Measurements from ENCODE around the gene SELENOO. TPM values are rescaled to one million over a fixed set of nuclear protein-coding genes. Genes with fewer than 3 reads are reported as not detected.

SELENOO gene
- total RNA-seq, 1 donor, result 20.7 TPM

DNA sequence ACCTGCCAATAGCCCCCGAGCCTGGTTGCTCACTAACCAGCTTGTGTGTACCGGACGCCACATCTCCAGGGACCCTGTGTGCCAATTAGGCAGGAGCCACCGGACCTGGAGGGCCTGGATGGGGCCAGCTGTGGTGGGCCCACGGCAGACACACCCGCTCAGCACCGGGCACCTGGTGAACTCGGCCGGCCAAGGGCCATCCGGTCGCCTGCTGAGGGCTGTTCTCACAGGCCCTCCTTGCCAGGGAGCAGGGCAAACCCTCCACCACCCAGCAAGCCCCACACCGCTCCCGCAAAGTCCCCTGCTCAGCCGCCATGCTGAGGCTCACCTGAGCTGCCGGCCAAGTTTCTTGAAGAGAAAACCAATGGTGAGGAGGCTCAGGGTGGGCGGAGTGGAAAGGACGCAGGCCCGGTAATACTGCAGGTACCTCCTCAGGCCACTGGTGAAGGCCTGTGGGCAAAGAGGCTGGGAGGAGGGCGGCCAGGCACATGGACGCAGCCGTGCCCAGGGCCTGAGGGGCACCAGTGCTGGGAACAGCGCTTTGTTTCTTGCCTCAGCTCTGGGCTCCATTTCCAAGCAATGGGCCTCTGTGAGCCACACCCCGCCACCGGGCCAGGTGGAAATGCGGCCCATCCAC lies 26.9 kb downstream of the SELENOO start:
- TF ChIP-seq CTCF (IDR thresholded peaks at IDR 0.05; ENCODE audit: insufficient read depth, low read depth, low read length), result no peak
- DNase-seq (ENCODE audit: low read depth), result no peak
- H3K4me3 ChIP-seq (ENCODE audit: low read depth, low read length), result no peak overlapping the region

DNA sequence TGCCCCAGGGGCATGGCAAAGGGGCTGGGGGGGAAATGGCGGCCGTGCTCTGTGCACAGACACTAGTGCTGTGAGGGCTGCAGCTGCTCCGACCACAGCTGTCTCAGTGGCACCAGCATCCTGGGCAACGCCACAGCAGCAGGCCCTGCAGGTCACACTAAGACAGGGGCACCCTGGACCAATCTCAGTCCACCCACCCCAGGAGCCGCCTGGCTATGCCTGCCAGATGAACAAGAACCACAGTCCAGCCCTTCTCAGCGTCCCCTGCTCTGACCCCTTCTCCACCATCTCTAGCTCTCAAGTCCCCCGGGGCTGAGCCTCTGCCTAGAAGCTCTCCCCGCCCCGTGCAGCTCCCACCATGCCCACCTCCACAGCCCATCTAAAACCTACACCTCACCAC lies 27.6 kb downstream of the SELENOO start:
- TF ChIP-seq CTCF (IDR thresholded peaks at IDR 0.05; ENCODE audit: insufficient read depth, low read depth, low read length), result no peak
- no peak for DNase-seq (ENCODE audit: low read depth)
- no peak overlapping the region for H3K4me3 ChIP-seq (ENCODE audit: low read depth, low read length)

DNA sequence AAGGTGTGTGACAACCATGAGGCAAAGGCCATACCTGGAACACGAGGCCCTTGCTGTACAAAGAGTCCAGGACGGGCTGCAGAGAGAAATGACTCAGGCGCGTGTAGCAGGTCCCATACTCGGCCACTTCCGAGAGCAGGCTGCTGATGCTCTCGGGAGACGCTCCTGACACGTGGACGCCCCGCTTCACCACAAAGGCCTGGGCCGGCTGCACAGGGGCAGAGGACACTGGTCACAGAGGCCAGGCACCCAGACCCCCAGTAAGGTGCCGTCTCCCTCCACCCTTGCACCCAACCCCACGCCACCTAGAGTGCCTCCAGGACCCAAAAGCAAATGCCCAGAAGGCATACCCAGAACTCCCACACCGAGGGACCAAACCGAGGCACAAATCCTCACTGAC lies 28.6 kb downstream of the SELENOO start:
- no peak overlapping the region for H3K4me3 ChIP-seq (ENCODE audit: low read depth, low read length)
- no peak for TF ChIP-seq CTCF (IDR thresholded peaks at IDR 0.05; ENCODE audit: insufficient read depth, low read depth, low read length)
- no peak for DNase-seq (ENCODE audit: low read depth)

DNA sequence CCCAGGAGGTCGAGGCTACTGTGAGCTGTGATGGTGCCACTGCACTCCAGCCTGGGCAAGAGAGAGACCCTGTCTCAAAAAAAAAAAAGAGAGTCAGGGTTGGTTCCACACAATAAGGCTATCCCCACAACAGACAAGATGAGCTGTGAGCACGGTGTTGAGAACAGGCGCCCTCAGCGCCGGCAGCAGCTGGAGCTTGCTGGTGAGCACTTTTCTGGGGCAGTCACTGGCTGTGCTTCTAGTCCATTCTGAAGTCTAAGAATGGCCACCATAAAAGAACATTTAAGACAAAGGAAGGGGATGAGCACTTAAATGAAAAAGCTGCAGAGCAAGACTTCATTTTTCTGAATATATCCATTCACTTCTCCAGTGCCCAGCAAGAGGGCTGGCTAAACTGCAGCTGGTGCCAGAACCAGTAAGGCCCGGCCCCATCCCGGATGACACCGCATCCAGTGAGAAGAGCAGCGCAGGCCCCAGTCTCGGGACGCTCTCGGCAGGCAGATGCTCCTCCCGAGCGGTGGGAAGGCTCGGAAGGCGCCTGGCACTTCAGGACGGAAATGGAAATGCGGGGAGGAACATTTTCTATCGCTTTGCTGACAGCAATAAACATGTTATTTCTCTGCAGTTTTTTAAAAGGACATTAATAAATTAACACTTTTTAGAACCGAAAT lies 31.8 kb downstream of the SELENOO start:
- no peak overlapping the region for H3K4me3 ChIP-seq (ENCODE audit: low read depth, low read length)
- no peak for TF ChIP-seq CTCF (IDR thresholded peaks at IDR 0.05; ENCODE audit: insufficient read depth, low read depth, low read length)

DNA sequence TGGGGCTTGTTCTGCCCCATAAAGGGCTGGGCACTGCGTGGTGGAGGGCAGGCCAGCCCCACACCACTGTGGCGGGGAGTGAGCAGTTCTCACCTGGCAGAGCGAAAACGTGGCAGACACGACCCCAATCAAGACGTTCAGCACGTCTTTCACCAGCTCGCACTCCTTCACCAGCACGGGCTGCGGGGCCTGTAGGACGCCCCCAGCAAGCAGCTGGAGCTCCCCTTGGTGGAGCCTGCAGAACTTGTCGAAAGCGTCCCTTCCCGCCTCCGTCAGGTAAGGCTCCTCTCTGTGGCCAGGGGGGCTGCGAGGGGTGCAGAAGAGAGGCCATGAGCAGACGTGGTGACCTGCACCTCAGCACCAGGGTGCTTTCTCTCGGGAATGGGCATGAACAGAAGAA lies 32.4 kb downstream of the SELENOO start:
- H3K4me3 ChIP-seq (ENCODE audit: low read depth, low read length), result no peak overlapping the region
- no peak for DNase-seq (ENCODE audit: low read depth)
- TF ChIP-seq CTCF (IDR thresholded peaks at IDR 0.05; ENCODE audit: insufficient read depth, low read depth, low read length), result no peak

More for the DNA sequence above, 31.8 kb downstream of the SELENOO start:
- no peak for DNase-seq (ENCODE audit: low read depth)

GRCh38 chr22:50236731-50237409 lies 36.1 kb downstream of the SELENOO start:
- TF ChIP-seq CTCF (IDR thresholded peaks at IDR 0.05; ENCODE audit: insufficient read depth, low read depth, low read length), result peak; percentile 60
- H3K4me3 ChIP-seq (ENCODE audit: low read depth, low read length), result no peak overlapping the region
- peak; percentile 27 for DNase-seq (ENCODE audit: low read depth)
